Liver (tissue), 9 donors: ENCODE results near the gene MAPRE3. TPM values are rescaled to one million over a fixed set of nuclear protein-coding genes. Genes with fewer than 3 reads are reported as not detected.

Experiments used
- DNase-seq: peaks from one replicate; pipeline ENCODE4 v3.0.0-alpha.2; 2017; ENCODE audit warnings: low spot score
- H3K27ac ChIP-seq, 2 donors: one replicate each; pipeline ENCODE4 v1.7.0; 2013; ENCODE audit warnings: inconsistent platforms in 2 of 2, low read length in 2 of 2, control low read depth in 1 of 2, low read depth in 1 of 2, mild to moderate bottlenecking in 1 of 2
- H3K27me3 ChIP-seq, 4 donors: one replicate each; pipeline versions ENCODE4 v1.6.1 to v1.7.0; 2013; ENCODE audit warnings: low read length in 3 of 4, inconsistent platforms in 1 of 4, mild to moderate bottlenecking in 1 of 4, moderate library complexity in 1 of 4; ENCODE audit not compliant: control insufficient read depth in 4 of 4, insufficient read depth in 4 of 4
- H3K36me3 ChIP-seq, 4 donors: one replicate each; pipeline versions ENCODE4 v1.6.1 to v1.7.0; 2013; ENCODE audit warnings: low read length in 3 of 4, mild to moderate bottlenecking in 3 of 4, low read depth in 1 of 4, moderate library complexity in 1 of 4; ENCODE audit not compliant: control insufficient read depth in 4 of 4, insufficient read depth in 3 of 4
- H3K4me1 ChIP-seq, 4 donors: one replicate each; pipeline versions ENCODE4 v1.6.1 to v1.7.0; 2013; ENCODE audit warnings: low read length in 3 of 4, mild to moderate bottlenecking in 3 of 4, moderate library complexity in 1 of 4; ENCODE audit not compliant: control insufficient read depth in 4 of 4, insufficient read depth in 4 of 4
- H3K4me3 ChIP-seq, 3 donors: one replicate each; pipeline versions ENCODE4 v1.6.1 to v1.7.0; 2013; ENCODE audit warnings: low read length in 3 of 3, control low read depth in 1 of 3, low read depth in 1 of 3, mild to moderate bottlenecking in 1 of 3
- H3K9ac ChIP-seq, 2 donors: one replicate each; pipeline ENCODE4 v1.7.0; 2013; ENCODE audit warnings: low read length in 2 of 2, mild to moderate bottlenecking in 2 of 2, moderate library complexity in 2 of 2, control low read depth in 1 of 2, low read depth in 1 of 2
- H3K9me3 ChIP-seq, 4 donors: one replicate each; pipeline versions ENCODE4 v1.6.1 to v1.7.0; 2013; ENCODE audit warnings: low read length in 3 of 4; ENCODE audit not compliant: control insufficient read depth in 4 of 4
- ATF3 ChIP-seq: IDR thresholded peaks from 2 replicates; pipeline ENCODE4 v1.6.1; 2016; ENCODE audit warnings: antibody characterized with exemption
- EGR1 ChIP-seq, 2 donors: IDR thresholded peaks; 2 replicates each; pipeline ENCODE4 v1.6.1; 2016 to 2018; ENCODE audit warnings: antibody characterized with exemption in 2 of 2, low read depth in 2 of 2
- FOXA1 ChIP-seq: IDR thresholded peaks from 2 replicates; pipeline ENCODE4 v1.6.1; 2016; ENCODE audit warnings: antibody characterized with exemption
- FOXA2 ChIP-seq: IDR thresholded peaks from 2 replicates; pipeline ENCODE4 v1.6.1; 2016; ENCODE audit warnings: antibody characterized with exemption
- GABPA ChIP-seq, 2 donors: IDR thresholded peaks in 1 of 2; conservative IDR thresholded peaks in 1 of 2; 2 replicates each; pipeline ENCODE4 v1.6.1; 2016; ENCODE audit warnings: antibody characterized with exemption in 2 of 2, mild to moderate bottlenecking in 1 of 2, moderate library complexity in 1 of 2
- HNF4A ChIP-seq, 2 donors: conservative IDR thresholded peaks; 2 replicates each; pipeline ENCODE4 v1.6.1; 2016; ENCODE audit warnings: antibody characterized with exemption in 2 of 2, mild to moderate bottlenecking in 2 of 2
- HNF4G ChIP-seq: IDR thresholded peaks from 2 replicates; pipeline ENCODE4 v1.6.1; 2016; ENCODE audit warnings: antibody characterized with exemption
- MAX ChIP-seq: IDR thresholded peaks from 2 replicates; pipeline ENCODE4 v1.6.1; 2016; ENCODE audit warnings: antibody characterized with exemption
- NR2F2 ChIP-seq: IDR thresholded peaks from 2 replicates; pipeline ENCODE4 v1.6.1; 2016; ENCODE audit warnings: antibody characterized with exemption
- RAD21 ChIP-seq, 2 donors: IDR thresholded peaks; 2 replicates each; pipeline ENCODE4 v1.6.1; 2016; ENCODE audit warnings: antibody characterized with exemption in 2 of 2, mild to moderate bottlenecking in 2 of 2
- REST ChIP-seq: IDR thresholded peaks from 2 replicates; pipeline ENCODE4 v1.6.1; 2016; ENCODE audit warnings: antibody characterized with exemption, mild to moderate bottlenecking
- RXRA ChIP-seq, 2 donors: IDR thresholded peaks; 2 replicates each; pipeline ENCODE4 v1.6.1; 2017 to 2018; ENCODE audit warnings: antibody characterized with exemption in 2 of 2, mild to moderate bottlenecking in 1 of 2
- TAF1 ChIP-seq: conservative IDR thresholded peaks from 2 replicates; pipeline ENCODE4 v1.6.1; 2016; ENCODE audit warnings: antibody characterized with exemption, mild to moderate bottlenecking
- YY1 ChIP-seq: IDR thresholded peaks from 2 replicates; pipeline ENCODE4 v1.6.1; 2016; ENCODE audit warnings: antibody characterized with exemption, mild to moderate bottlenecking
- WGBS: extraction: QIAGEN DNeasy Blood & Tissue Kit; methylation state at CpG from one replicate; pipeline ENCODE4 v1.1.7; 2013; 5-methylcytosine and 5-hydroxymethylcytosine counted together
- polyA plus RNA-seq, 2 donors: library from polyadenylated mRNA; stranded (reverse) in 1 of 2; unstranded in 1 of 2; fragments of 200-250 nt in 1 of 2; fragments of >200 nt in 1 of 2; fragmentation: Nextera tagmentation in 1 of 2; extraction: Ambion mirVana in 1 of 2; gene quantifications; one replicate each; pipeline versions ENCODE4 v1.2.1 to v1.2.3, GENCODE V29; 2013 to 2015
- total RNA-seq, 2 donors: library from RNA; depleted of rRNA; stranded (reverse); fragments of >200 nt; gene quantifications; one replicate each; pipeline ENCODE4 v1.2.3, GENCODE V29; 2014
- donor health status: healthy.
- donor health status: healthy.
- donor health status: healthy.
- donor health status: healthy.
- donor health status: healthy.

The MAPRE3 gene
- total and polyA plus RNA-seq, 4 donors, result 1.0 to 15.8 (median 9.8) TPM

- TF ChIP-seq HNF4G (peak; percentile 98), HNF4A (conservative IDR thresholded peaks at IDR 0.05) (peak; percentile 99), NR2F2 (peak; percentile 49), TAF1 (no peak), ATF3 (peak; percentile 41), FOXA2 (peak; percentile 38), FOXA1 (no peak), EGR1 (IDR thresholded peaks at IDR 0.05; ENCODE audit: low read depth in 2 of 2) (no peak), RAD21 (IDR thresholded peaks at IDR 0.05) (peak in 1 of 2 donors; percentile 35), GABPA (IDR thresholded peaks at IDR 0.05 in 1 of 2, conservative IDR thresholded peaks at IDR 0.05 in 1 of 2) (no peak), RXRA (IDR thresholded peaks at IDR 0.05) (peak; percentile 87 to 91), MAX (peak; percentile 91)
Observed at GRCh38 chr2:26991717-26992116, 21.3 kb downstream of the MAPRE3 start (continued).

- no peak for DNase-seq
- 86% methylated on average over 1 of the region's 1 CpG for WGBS
Observed at GRCh38 chr2:26993768-26994167, 23.3 kb downstream of the MAPRE3 start.

More at GRCh38 chr2:26993768-26994167, 23.3 kb downstream of the MAPRE3 start:
- no peak for TF ChIP-seq HNF4G
- TF ChIP-seq RAD21 (IDR thresholded peaks at IDR 0.05), result no peak
- no peak for TF ChIP-seq EGR1 (IDR thresholded peaks at IDR 0.05; ENCODE audit: low read depth in 2 of 2)
- peak; percentile 97 for TF ChIP-seq REST
- no peak for TF ChIP-seq ATF3
- TF ChIP-seq YY1, result no peak
- no peaks in the 10 kb centered on the region for H3K9me3 ChIP-seq
- no peak overlapping the region for H3K4me3 ChIP-seq
- no peaks in the 10 kb centered on the region for H3K36me3 ChIP-seq
- peaks cover 9 to 25% (median 17%) of the 10 kb centered on the region in 4 donors for H3K4me1 ChIP-seq
- H3K9ac ChIP-seq, result no peak overlapping the region
- no peaks in the 10 kb centered on the region for H3K27me3 ChIP-seq
- H3K27ac ChIP-seq, result no peak overlapping the region
